ENCODE measurements around the gene AFDN. TPM values are rescaled to one million over a fixed set of nuclear protein-coding genes. Genes with fewer than 3 reads are reported as not detected.

Gene AFDN
- total and polyA plus RNA-seq, 2 of the 8 experiments (the other 6 are each of a cell fraction or from before 2014, with no cell fraction given) = 53.4 to 192 TPM

- peaks cover 0 to 7% (median 2%) of the 10 kb centered on the region in 4 experiments; a peak in 3 of 7 replicates for H3K4me1 ChIP-seq (replicated peaks in 1 of 4; ENCODE audit: control insufficient read depth in 3 of 4, insufficient read depth in 4 of 4, low read length in 3 of 4)
- H2BK12ac ChIP-seq (ENCODE audit: low read depth, low read length) = no peak overlapping the region
- no peak overlapping the region for H3K14ac ChIP-seq (ENCODE audit: insufficient read length)
- no peaks in the 10 kb centered on the region for H4K20me1 ChIP-seq (replicated peaks in 1 of 2; ENCODE audit: control insufficient read depth in 1 of 2, insufficient read depth in 2 of 2, low read length in 2 of 2)
- no peak overlapping the region for H3K27ac ChIP-seq (ENCODE audit: low read depth, low read length)
- H2BK120ac ChIP-seq (replicated peaks; ENCODE audit: low read depth, low read length) = no peak overlapping the region
- peaks cover 4 to 8% of the 10 kb centered on the region in 2 experiments; a peak in 2 of 4 replicates for H3K9me3 ChIP-seq (ENCODE audit: insufficient read depth in 2 of 2, low read depth in 1 of 2, low read length in 1 of 2)
- H2BK5ac ChIP-seq (ENCODE audit: low read depth, low read length) = no peak overlapping the region
- ChIA-PET POLR2A (ENCODE audit: partially characterized antibody) (no interaction called here), CTCF (ENCODE audit: partially characterized antibody) (interaction anchor here (1.3 to 2.2 kb wide), 2 partner anchors 17 to 25 kb away, joined by 4 to 10 read pairs; partner anchors contain the start of gene KIF25)
- no peak overlapping the region for H3K9ac ChIP-seq (replicated peaks in 1 of 4; ENCODE audit: extremely low read depth in 1 of 4, low read depth in 3 of 4, low read length in 3 of 4)
- H2BK20ac ChIP-seq (ENCODE audit: low read length) = no peak overlapping the region
- no peak overlapping the region for H4K5ac ChIP-seq (ENCODE audit: insufficient read length, low read depth, low read length)
- H2BK15ac ChIP-seq (ENCODE audit: low read length) = no peak overlapping the region
- no peak overlapping the region for H3K4me3 ChIP-seq (ENCODE audit: extremely low read depth in 1 of 4, insufficient read depth in 2 of 4, low read depth in 3 of 4, low read length in 4 of 4)
- H3K23me2 ChIP-seq (ENCODE audit: low read depth, low read length) = peaks cover 2% of the 10 kb centered on the region
- H2AK5ac ChIP-seq (ENCODE audit: low read depth, low read length) = no peak overlapping the region
- 90% methylated on average over 6 of the region's 6 CpGs; no CpG with 5 or more reads in 1 of the 2 experiments for WGBS, 2 experiments (ENCODE audit: extremely low coverage in 1 of 2, insufficient coverage in 1 of 2, insufficient read length in 1 of 2, insufficient replicate concordance in 2 of 2, low coverage in 1 of 2, low lambda C conversion rate in 2 of 2, missing lambda C conversion rate in 1 of 2)
- FAIRE-seq (no peak), DNase-seq (ENCODE audit: low read depth in 1 of 2, low spot score in 2 of 2) (no peak)
- no peaks in the 10 kb centered on the region for H3K79me2 ChIP-seq (ENCODE audit: control insufficient read depth in 1 of 2, insufficient read depth in 2 of 2, low read length in 2 of 2)
- H3K23ac ChIP-seq (ENCODE audit: insufficient read length) = no peak overlapping the region
- no peak overlapping the region for H4K8ac ChIP-seq (ENCODE audit: extremely low read depth, insufficient read depth, low read length)
- H3K18ac ChIP-seq (ENCODE audit: extremely low read depth, low read length) = no peak overlapping the region
- H3K4me2 ChIP-seq (ENCODE audit: insufficient read depth in 1 of 2, low read depth in 2 of 2, low read length in 2 of 2) = no peak overlapping the region
- H4K91ac ChIP-seq (replicated peaks; ENCODE audit: insufficient read length, low read length) = no peak overlapping the region
- no peaks in the 10 kb centered on the region for H3K27me3 ChIP-seq (replicated peaks in 1 of 4; ENCODE audit: control insufficient read depth in 3 of 4, extremely low read depth in 1 of 4, insufficient read depth in 3 of 4, low read length in 3 of 4)
- no peaks in the 10 kb centered on the region for H3K36me3 ChIP-seq (ENCODE audit: control insufficient read depth in 2 of 4, insufficient read depth in 4 of 4, low read length in 3 of 4)
- H3K79me1 ChIP-seq (ENCODE audit: low read depth, low read length) = no peaks in the 10 kb centered on the region
- no peak overlapping the region for H3K56ac ChIP-seq (replicated peaks; ENCODE audit: insufficient read length, low read depth, low read length)
- no peak overlapping the region for H2AFZ ChIP-seq (ENCODE audit: low read length)
- no peak overlapping the region for H3K4ac ChIP-seq (replicated peaks; ENCODE audit: insufficient read length, low read depth, low read length)
- TF ChIP-seq SIN3A (conservative IDR thresholded peaks at IDR 0.05 in 1 of 2, IDR thresholded peaks at IDR 0.05 in 1 of 2; ENCODE audit: low read depth in 1 of 2, low read length in 2 of 2) = no peak
- no peak for TF ChIP-seq HDAC6 (IDR thresholded peaks at IDR 0.05; ENCODE audit: low read depth, low read length)
- no peak for TF ChIP-seq SIRT6 (IDR thresholded peaks at IDR 0.05; ENCODE audit: low read length)
- no peak for TF ChIP-seq BACH1 (IDR thresholded peaks at IDR 0.05; ENCODE audit: low read length)
- no peak for TF ChIP-seq CTCF (IDR thresholded peaks at IDR 0.05; ENCODE audit: control extremely low read depth in 1 of 3, insufficient read depth in 1 of 3, low read depth in 1 of 3, low read length in 3 of 3)
Observed at GRCh38 chr6:168014428-168014827, 187.7 kb downstream of the AFDN start.

Data from H1 (cell line).